ENCODE measurements around the gene ALDH1L2.

DNA sequence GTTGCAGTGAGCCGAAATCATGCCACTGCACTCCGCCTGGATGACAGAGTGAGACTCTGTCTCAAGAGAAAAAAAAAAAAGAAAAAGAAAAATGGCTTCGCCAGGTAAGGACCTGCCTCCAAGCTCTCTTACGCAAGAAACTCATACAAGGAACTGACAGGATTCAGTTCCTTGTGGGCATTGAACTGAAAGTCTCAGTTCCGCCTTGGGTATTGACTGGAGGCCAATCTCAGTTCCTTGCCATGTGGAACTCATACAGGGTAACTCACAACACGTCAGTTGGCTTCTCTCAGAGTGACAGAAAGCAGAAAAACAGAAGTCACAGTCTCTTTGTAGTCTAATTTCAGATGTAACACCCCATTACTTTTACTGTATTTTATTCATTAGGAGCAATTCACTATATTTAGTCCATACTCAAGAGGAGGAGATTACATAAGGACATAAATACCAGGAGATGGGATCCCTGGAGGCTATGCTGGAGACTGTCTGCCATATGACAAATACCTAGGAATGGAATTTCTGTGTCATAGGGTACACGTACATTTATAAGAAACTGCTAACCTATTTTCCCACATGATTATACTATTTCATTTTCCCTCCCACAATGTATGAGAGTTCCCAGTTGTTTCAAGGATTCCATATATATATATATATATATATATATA is 109.5 kb downstream of the ALDH1L2 start:
- TF ChIP-seq EZH2 (IDR thresholded peaks at IDR 0.05; ENCODE audit: low read depth): no peak
- TF ChIP-seq, protein P1, sequence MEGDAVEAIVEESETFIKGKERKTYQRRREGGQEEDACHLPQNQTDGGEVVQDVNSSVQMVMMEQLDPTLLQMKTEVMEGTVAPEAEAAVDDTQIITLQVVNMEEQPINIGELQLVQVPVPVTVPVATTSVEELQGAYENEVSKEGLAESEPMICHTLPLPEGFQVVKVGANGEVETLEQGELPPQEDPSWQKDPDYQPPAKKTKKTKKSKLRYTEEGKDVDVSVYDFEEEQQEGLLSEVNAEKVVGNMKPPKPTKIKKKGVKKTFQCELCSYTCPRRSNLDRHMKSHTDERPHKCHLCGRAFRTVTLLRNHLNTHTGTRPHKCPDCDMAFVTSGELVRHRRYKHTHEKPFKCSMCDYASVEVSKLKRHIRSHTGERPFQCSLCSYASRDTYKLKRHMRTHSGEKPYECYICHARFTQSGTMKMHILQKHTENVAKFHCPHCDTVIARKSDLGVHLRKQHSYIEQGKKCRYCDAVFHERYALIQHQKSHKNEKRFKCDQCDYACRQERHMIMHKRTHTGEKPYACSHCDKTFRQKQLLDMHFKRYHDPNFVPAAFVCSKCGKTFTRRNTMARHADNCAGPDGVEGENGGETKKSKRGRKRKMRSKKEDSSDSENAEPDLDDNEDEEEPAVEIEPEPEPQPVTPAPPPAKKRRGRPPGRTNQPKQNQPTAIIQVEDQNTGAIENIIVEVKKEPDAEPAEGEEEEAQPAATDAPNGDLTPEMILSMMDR (conservative IDR thresholded peaks at IDR 0.05): no peak
